Iris pigment epithelial cell (primary cell): ENCODE measurements around the gene NPAS3.
A peak's percentile ranks its signal among the peaks of the same experiment; 100 is the strongest.

Experiments used
- DNase-seq: peaks from one replicate; pipeline ENCODE4 v3.0.0-alpha.2; 2011; ENCODE audit warnings: low read depth

NPAS3 gene

DNA sequence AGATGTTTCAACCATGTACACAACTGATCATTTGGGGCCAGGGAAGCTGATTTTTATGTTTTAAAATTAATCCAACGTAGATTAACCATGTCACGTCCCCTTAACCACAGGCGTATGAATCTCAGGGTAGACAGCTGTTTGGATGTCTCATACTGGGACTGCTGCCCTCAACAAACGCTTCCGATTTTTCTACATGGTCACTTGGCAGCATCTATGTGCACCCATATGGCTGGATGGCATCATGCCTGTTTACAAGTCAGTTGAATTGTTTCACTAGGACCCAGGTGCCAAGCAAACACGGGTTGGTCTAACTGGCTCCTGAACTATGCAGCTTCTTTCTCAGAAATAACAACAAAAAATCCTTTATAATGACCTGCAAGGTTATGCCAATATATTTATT, 393.8 kb downstream of the NPAS3 start:
- no peak for DNase-seq

DNA sequence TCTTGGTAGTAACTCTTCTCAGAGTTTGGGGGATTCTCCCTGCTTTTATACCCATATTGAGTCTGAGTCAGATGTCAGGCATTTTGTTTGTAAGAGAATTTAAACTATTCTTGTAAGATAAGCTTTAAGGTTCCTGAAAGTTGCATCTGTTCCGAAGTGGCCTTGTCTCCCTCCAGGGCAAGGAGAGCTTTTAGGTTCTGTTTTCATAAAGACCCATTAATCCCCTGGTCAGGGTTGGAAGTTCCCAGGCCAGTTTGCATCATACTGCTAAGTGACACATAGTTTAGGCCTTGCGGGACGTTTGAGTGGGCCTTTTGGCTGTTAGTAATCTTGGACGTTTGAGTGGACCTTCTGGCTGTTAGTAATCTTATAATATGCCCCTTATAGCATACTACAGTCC, 396.7 kb downstream of the NPAS3 start:
- DNase-seq: peak; percentile 77

DNA sequence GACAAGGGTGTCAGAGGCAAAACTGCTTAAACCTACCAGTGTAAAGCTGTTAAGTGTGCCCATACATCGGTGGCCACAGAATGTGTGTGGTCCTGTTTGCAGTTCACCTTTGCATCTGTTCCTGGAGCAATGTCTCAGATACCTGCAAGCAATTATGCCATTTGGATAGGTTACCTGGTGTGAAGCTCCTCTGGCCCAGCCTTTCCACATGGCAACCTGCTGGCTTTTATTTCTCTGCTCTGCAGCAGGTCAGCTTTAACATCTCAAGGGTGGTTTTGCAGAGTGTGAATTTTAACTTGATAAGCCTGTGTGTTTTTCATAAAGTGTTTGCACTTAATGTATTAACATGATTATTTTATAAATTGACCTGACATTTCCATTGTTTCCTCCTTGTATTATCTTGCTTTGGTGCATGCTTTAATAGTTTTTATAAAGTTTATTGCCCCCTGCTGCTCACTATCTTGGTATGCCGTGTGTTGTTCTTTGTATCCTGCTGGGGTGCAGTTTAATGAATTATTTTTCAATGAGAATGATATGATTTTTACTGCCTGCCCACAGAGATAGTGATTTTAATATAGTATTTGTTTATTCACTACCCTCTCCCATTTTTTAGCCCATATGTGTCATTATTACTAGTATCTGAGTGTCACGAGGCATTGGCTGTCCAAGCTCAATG, 403.8 kb downstream of the NPAS3 start:
- no peak for DNase-seq

DNA sequence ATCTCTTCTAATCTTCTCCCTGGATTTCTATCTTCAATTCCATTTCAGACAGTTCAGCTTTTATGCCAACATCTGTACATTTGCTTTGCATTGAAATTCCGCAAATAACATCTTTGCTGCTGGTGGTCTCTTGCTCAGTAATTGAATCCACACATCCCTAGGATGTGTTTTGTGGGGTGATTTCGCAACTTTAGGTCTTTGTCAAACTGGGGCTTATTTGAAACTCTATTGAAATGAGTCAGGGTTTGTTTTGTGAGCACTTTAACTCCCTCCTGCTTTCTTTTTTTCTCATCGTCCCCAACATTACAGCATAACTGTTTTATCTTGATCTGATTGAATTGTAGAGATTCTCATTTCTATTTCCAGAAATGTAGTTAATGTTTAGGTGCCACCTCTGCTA, 404.3 kb downstream of the NPAS3 start:
- peak; percentile 84 for DNase-seq

DNA sequence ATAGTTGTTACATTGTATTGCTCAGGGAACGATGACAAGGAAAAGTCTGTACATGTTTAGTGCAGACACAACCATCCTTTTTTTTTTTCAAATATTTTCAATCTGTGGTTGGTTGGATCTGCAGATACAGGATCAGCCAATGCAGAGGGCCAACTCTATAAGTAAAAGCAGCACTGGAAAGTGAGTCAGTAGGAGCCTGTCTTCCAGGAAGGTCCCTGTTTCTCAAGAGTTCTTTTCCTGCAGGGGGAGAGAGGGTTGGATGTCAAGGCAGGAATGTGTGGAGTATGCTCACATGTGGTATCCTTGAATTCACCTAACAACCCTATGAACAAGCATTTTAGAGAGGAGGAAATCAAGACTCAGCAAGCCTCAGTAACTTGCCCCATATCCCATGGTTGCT, 409.1 kb downstream of the NPAS3 start:
- peak; percentile 68 for DNase-seq

DNA sequence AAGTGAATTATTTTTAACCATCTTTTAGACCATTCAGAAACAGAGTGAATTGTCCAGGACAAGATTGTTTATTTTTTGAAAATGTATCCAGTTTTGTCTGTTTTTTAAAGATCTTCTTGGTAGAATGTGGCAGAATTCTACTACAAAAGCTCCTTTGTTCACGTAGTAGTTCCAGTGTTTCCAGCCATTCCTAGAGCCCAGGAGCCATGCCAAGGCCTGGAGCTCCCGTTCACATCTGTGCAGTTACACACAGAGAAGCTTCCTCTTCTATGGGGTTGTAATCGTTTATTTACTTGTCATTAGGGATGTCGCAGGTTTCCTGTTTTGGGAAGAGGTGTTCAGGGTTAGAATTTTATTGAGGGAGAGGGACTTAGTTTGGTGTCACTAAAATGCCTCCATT, 409.8 kb downstream of the NPAS3 start:
- DNase-seq: no peak

DNA sequence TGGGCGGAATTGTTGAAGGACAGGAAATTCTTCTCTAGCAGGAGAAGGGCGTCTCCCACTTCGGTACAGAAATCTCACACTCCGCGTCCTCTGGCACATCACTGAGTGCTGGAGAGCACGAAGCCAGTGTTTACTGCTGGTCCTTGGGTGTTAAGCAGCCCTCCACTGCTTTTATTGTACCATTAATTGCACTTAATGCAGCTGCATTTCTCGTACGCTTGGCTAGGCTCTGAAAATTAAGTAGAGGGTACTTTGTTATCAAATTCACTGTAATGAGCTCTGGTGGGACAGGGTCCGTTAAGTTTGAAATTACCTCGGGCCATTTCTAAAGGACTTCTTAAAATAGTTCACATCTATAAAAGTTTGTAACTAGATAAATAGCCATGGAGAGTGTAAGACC, 411.2 kb downstream of the NPAS3 start:
- no peak for DNase-seq

DNA sequence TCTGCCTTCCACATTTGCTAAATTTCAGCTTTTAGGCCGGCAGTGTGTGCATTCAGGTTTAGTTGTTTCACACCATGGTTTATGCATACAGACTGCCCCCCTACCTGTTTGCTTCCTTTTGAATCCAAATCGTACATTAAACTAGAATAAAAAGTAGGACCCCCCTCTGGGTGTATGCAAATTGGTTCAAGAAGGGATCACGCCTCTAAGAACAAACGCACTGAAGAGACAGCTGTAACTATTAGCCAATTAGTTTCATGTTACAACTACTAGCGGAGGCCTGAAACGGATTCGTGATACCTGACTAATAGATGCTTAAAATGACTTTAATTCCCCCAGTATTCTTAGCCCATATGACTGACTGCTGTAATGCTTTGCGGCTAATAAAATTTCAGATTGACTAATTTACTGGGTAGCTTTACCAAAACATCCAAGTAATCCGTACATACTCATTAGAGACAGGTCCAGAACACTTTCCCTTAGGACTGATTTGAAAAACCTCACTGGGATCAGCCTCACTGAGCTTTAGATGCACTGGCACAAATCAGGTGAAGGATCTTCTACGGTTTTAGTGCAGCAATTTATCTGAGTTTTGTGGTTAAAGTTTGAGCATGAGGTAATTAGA, 411.8 kb downstream of the NPAS3 start:
- DNase-seq: no peak

DNA sequence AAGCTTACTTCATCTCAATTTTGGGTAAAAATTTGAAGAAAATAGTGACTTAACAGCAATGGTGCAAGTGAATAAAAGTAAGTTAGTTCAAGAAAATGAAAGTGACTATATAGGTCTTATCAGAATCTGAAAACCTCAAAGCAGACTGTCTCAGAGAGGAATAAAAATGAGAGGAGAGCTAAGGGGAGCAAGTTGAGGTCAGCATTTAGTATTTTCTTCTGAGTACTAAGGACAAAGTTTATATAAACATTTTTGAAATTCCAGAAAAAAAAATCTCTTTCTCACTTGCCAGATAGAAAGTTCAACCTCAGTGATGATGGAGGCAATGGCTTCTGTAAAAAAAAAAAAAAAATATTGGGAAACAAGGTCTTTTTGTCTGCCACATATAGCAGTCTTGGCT, 414.1 kb downstream of the NPAS3 start:
- peak; percentile 77 for DNase-seq

DNA sequence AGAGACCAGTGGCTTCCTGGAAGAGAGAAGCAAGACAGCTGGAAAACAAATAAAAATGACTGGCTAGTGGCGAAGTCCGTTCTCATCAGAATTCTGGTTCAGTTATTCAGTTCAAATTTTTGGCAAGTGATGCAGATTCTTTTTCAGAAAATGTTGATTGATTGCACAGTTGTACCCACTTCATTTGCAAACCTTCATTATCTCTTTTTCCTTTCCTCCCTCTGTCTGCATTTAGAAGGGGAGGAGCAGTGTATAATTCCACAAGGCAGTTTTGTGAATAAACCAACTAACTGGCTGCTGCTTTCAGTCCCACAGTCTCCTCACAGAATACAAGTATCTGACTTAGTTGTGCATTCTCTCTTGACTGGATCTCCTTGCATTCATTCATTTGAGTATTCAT, 417.5 kb downstream of the NPAS3 start:
- no peak for DNase-seq

DNA sequence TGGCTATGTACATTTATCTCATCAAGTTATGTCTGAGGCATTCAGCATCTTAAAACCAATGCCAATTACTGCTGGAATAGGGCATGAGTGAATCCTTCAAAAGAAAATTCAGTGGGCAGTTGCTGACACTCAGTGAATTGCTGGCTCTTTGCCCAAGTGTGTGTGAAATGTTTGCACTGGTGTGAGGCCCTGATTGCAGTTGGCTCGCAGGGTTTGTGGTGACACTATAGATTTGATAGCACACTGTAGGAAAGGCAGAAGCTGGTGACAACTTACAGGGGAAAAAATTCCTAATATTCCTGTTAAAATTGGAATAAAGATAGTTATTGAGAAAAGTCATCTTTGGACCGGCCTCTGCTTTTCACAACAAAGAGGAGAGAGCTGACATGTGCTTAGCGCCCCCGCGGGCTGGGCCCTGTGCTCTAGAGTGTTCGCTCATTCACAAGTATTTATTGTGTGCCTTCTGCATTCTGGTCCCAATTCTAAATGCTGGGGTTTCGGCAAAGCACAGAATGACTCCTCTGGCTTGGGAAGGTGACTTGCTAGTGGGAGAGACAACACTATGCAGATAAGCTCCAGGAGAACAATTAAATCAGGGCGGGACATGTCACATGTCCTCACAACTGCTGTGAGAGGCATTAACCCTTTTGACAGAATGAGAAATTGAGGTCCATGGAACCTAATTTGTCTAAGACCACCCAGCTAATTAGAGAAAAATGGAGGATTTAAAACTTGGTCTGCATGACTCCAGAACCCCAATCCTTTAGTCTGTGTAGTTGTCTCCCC, 418.7 kb downstream of the NPAS3 start:
- no peak for DNase-seq

DNA sequence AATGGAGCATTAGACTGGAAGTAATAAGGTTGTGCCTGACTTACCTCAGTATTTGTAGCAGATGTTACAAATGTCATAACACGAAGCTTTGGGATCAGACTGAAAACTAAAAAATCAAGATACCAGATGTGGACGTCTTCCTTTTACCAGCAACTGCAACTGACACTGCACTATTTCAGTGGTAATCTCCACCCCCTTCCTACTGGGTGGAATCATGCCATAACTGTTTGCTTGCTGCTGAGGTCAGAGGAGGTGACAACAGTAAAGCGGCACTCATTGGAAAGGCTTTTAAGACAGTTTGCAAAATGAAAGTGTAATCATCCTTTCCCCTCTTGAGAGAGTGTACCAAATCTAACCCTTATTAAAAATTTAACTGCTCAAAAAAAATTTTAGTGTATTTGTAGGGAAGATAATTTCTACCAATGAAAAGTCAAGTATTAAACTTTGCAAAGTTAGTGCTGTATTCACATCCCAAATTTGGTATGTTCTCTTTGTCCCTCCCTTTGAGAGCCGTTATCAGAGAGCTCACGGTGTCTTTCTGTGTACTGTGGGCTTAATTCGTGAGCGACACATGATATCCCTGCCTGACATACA, 420.7 kb downstream of the NPAS3 start:
- no peak for DNase-seq

DNA sequence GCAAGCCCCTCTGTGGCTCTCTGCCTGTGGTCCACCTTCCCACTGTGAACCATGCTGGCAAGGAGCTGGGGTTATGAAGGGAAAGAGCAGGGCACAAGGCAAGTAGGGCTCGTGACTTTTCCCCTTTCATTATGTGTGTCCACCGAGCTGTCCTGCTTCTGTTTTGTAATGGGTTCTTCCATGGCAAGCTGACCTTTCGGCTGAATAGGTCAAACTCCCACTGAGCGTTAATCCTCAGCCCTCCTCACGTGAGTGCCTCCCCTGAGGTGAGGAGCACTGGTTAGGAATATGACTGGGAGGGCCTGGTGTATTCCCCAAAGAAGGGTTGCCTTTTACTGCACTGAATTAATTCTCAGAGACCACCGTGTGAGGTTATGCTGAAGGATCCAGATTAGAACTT, 424.3 kb downstream of the NPAS3 start:
- no peak for DNase-seq

DNA sequence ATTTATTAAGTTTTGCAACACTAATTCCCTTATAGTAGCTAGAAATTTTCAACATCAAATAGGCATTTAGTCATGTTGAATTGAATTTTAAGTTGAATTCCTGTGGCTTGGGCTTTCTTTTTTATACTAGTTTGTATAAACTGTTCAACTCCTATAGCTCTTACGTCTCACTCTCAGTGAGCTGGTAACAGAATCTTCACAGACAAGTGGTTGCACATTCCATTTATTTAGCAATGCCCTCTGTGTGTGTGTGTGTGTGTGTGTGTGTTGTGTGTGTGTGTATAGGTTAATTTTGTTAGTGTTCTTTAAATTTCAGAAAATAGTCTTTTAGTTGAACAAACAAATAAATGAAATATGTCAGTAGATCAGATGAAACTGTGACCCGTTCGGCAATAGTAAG, 425.0 kb downstream of the NPAS3 start:
- peak; percentile 88 for DNase-seq

DNA sequence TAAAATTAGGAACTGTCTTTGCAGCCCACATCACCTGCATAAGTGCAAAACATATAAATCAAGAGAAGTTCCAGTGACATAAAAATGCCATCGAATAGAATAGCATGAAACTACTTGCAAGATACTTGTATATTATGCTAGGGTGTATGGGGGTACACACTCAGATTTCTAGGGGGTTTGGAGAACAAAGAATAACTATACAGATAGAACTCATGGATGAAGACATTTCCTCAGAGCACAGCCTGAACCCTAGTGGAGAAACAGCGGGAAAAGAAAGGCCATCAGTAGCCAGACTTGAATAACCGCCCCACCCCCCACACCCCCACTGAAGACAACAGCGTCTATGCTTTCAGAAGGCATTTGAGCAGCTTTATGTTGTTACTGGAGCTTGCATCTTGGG, 425.8 kb downstream of the NPAS3 start:
- DNase-seq: peak; percentile 15

DNA sequence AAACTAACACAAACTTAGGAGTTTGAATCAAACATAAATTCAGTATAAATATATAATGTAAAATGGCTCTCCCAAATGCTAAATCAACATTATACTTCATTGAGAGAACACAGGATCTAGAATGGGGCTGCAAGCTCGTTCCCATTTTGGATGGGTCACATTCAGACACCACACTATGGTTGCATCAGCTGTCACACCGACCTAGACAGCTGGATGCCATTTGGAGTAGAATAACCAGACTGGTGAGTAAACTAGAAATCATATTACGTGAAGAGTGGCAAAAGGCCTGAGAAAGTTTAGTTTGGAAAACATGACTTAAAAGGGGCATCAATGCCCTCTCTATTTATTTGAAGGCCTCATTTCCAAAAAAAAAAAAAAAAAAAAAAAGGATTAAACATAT, 430.4 kb downstream of the NPAS3 start:
- DNase-seq: no peak

DNA sequence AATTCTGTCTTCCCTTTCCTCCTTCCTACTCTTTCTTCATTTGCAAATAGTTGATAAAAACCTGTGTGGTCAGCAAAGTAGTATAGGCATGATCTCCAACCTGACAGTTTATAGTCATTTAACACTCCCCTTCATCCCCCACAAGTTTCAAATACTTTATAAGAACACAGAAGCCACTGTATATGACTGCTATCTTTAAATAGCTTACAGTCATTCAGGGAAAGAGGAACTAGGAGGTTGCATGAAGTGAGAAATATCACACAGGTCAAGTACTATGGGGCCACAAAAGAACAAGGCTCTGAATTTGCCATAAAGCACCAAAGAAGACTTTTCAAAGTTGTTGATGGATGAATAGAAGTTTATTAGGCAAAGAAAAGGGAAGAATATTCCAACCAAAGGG, 431.3 kb downstream of the NPAS3 start:
- DNase-seq: no peak

DNA sequence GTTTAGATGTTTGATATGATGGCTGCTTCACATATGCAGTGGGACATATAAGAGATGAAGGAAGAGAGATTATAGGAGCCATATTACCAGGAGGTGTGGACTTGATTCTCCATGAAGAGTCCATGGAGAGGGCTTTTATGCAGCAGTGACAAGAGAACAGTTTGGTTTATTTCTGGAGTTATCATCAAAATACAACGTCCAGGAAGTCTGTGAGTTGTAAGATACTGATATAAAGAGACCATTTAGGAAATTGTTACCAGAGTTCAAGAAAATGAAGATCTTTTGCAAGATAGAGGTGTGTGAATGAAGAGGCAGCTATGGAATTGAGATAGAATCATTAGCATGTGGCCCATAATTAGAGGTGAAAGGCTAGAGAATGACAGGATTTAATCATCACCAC, 431.7 kb downstream of the NPAS3 start:
- DNase-seq: no peak

DNA sequence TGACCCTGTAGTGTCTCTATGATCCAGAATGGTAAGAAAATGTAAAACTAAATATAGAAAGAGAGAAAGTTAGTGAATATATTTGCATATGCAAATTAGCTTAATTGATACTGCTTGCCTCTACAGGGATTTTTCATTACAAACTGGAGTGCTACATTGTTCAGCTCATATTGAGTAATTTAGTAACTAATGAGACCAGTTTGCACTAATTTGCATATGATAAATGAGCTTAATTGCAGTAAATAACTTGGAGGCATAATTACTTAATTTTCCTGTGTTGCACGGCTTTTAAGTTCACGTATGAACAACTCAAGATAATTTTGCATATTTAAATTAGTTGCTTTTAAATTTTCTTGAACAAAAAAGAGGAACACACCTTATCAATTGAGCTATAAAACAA, 436.5 kb downstream of the NPAS3 start:
- DNase-seq: no peak

DNA sequence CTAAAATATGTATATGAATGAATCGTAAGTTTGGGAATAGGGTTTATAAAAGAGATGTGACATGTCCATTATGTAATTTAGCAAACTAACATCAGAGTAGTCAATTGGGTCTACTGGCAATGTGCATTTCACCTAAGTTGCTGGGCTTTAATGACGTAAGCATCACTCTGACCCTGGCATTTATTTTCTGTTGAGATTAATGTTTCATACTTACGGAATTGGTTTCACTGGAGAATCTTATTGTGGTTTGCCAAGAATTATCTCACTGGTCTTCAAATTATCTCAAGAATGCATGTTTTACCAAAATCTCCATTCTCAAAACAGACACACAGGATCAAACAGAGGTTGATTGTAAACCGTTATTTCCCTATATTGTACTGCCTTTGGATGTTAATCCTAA, 437.1 kb downstream of the NPAS3 start:
- peak; percentile 82 for DNase-seq

DNA sequence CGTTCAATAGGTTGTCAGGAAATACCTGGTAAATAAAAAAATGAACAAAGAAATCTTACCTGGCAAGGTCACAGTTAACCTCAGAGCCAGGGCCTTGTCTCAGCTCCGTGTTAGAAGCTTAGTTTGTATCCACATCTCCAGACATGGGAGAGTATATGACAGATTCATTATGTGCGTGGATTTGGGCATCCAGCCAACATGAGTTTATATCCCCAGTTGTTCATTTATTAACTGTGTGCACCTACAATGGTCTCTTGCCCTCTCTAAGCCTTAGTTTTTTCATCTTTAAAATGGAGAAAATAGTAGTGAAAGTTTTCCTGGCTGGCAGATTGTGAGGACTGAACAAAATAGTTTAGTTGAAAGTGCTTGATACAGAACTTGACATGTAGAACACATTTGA, 437.8 kb downstream of the NPAS3 start:
- DNase-seq: peak; percentile 35

DNA sequence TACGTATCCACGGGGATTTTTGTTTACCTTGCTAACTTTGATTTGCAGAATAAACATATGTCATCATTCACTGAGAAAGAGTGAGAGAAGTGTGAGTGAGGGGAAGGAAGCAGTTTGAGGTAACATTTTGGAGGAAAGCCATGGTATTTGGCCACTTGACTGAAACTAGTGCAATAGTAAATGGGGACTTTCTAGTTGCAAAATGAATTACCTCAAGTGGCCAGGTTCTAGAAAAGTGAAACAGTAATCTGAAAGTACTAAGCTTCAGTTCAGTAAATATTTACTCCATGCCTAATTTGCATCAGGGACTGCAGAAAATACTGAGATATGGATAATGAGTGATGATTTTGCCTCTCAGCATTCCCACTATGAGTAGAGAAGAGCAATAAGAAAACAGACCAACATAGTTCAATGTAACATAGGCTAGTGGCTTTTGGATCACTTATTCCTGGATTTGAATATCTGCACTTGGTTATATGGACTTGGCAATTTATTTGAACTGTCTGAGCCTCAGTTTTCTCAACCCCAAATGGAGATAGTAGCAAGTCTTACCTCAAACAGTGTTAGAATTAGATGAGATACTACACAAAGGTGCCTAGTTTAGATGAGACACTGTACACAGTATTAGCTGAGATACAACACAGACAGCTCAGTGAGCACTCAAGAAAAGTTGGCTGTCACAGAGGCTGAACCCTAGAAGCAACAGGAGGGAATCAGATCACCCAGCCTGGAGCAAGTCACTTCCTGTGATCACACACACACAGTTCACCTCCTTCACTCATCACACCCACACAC, 439.1 kb downstream of the NPAS3 start:
- DNase-seq: peak; percentile 20
